Epithelial cell of umbilical artery (primary cell): ENCODE results near the gene NANP. TPM values are rescaled to one million over a fixed set of nuclear protein-coding genes. Genes with fewer than 3 reads are reported as not detected.

Experiments used
- total RNA-seq: library from RNA; depleted of rRNA; stranded (reverse); fragments of >200 nt; gene quantifications from 2 replicates; pipeline ENCODE4 v1.2.3, GENCODE V29; 2014

NANP gene
- total RNA-seq: 9.1 and 9.9 TPM in 2 replicates

GRCh38 chr20:25623736-25624499 is at the start of gene NANP:
TSS of gene NANP (minus strand) at chr20:25624014. CDS start at chr20:25623948, 66 bp downstream.

GRCh38 chr20:25584905-25585704 is 38.7 kb downstream of the NANP start, which contains the start of gene NINL:
TSS of gene NINL (minus strand) at chr20:25585531. CDS start at chr20:25526587, 58,944 bp downstream.

Other genes starting within 250 kb of the NANP start
- 23.4 and 24.0 TPM in 2 replicates for gene ABHD12, start 233.2 kb downstream of the NANP start, total RNA-seq
- 14.3 and 25.7 TPM in 2 replicates for gene GINS1, start 216.3 kb downstream of the NANP start, total RNA-seq
- gene NINL, start 38.5 kb downstream of the NANP start, total RNA-seq: 9.4 and 9.9 TPM in 2 replicates
- gene ZNF337, start 72.8 kb upstream of the NANP start, total RNA-seq: 12.7 and 17.6 TPM in 2 replicates